GM10266 (cell line): Measurements from ENCODE around the gene PAK1.

Experiments
- DNase-seq: peaks from one replicate; pipeline ENCODE4 v3.0.0; 2012; ENCODE audit errors: extremely low spot score
- CTCF ChIP-seq: IDR thresholded peaks from 2 replicates; pipeline ENCODE4 v1.5.1; 2012; ENCODE audit warnings: mild to moderate bottlenecking, low read depth; ENCODE audit not compliant: control insufficient read depth, insufficient read depth; ENCODE audit errors: missing control alignments

Gene PAK1

GRCh38 chr11:77467993-77468392 is 5.9 kb downstream of the PAK1 start:
- no peak for TF ChIP-seq CTCF
- DNase-seq = no peak

- DNase-seq = no peak
- no peak for TF ChIP-seq CTCF
These were observed 6.7 kb downstream of the PAK1 start for GRCh38 chr11:77467233-77467632.

GRCh38 chr11:77457340-77457739 is 16.6 kb downstream of the PAK1 start:
- TF ChIP-seq CTCF = no peak
- no peak for DNase-seq

DNA sequence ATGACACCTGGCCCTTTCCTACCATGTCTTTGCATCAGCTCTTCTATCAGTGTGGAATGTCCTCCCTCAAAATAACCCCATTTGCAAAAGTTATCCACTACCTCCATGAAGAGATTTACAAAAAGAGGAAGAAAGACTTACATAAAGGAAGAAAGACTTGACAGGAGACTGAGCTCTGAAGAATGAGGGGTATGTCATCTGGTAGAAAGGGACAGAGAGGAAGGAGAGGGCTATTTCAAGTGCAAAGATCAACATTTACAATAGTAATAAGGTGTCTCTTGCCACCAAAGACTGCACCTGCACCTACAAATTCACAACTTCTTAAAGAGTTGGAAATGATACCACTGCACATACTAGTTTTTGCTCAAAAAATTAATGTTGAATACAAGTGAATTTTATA is 18.2 kb downstream of the PAK1 start:
- TF ChIP-seq CTCF = no peak
- DNase-seq = no peak

DNA sequence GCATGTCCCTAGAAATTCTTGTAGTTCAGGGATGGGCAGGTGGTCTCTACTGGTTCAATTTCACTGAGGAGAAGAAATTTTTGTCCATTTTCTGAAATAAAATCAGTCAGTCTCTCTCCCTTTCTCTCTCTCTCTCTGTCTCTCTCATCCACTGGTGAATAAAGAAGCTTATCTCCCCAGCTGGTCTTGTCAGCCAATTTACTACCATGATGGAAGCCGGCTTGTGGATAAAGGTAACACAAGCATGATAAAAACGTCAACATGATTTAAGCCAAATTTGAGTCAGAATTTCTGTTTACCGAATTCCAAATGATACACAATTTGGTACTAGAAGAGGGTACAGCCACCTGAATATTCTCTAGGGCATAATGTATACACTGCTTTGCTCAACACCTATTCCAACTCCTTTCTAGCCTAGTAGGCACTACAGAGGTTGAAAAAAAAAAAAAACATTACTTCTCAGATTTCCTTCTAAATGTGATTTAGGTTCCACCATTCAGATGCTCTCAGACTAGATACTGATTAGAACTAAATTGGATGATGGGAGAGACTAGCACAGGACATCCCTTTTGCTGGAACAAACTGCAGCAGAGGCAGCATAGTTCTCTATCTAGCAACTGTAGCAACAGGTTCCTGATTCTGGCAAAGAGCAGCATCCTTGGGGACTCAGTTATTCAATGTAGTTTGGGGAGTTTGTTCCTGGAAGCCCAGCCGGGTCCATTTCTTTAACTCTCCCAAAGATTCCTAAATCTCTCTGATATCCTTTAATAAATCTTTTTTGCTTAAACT is 18.8 kb downstream of the PAK1 start:
- DNase-seq = no peak
- TF ChIP-seq CTCF = no peak

GRCh38 chr11:77450227-77450626 is 23.7 kb downstream of the PAK1 start:
- DNase-seq = no peak
- no peak for TF ChIP-seq CTCF

DNA sequence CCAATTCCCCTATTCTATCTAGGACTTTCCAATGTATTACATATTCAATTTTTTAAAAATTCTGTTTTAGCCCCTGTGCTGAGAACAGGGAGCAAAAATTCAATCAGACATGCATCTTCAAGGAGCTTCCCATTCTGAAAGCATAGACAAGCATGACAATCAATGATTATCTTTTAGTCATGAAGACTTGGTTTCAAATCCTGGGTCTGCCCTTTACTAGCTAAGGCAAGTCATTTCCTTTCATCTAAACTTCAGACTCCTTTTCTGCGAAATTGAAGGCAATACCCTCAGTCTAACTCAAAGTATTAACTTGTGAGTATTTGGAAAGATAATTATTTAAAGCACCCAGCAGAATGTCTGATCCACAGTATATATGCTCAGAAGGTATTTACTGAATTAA is 24.1 kb downstream of the PAK1 start:
- no peak for TF ChIP-seq CTCF
- no peak for DNase-seq
